Middle frontal gyrus (tissue), 1 donor: Measurements from ENCODE around the gene ZNF362.
"Not testable (repeated sequence)": the region's sequence is repeated elsewhere in the genome, so short reads cannot be mapped to it uniquely, and the experiment has no call there.

Experiments
- DNase-seq: peaks from one replicate; pipeline ENCODE4 v3.0.0-alpha.2; 2015; ENCODE audit warnings: low spot score; ENCODE audit errors: extremely low spot score

Gene ZNF362

DNA sequence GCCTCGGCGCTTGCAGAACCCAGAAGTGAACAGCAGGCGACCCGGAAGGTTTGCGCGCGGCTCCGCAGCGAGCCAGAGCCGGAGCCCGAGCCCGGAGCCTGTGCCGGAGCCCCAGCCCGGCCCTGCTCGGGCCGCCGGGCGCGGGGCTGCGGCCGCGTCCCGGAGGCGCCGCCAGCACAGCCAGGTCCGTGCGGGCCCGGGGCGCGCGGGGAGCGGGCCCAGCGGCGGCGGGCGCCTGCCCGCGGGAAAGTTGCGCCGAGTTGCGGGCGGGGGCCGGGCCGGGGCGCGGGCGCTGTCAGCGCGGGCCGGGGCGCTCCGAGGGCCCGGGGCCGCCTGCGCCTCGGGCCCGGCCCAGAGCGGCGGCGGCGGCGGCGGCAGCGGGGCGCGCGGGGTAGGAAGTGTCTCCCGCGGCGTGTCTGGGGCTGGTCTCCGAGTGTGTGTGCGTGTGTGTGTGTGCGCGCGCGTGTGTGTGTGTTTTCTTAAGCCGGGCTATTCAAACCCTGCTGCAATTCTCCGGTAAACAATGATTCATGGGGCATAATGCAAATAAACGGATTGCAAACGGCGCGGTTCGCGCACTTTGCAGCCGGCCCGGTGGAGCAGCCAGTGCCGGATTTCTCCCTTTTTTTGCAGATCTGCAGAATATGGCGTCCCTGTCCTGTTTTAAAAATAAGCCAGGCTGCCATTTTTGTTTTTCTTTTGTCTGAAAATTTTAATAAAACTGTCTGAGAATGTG is at the start of gene ZNF362:
Gene ZNF362, plus strand, starts transcription at position 22 of the 736 bp plus-strand sequence. CDS start 14,083 bp downstream, outside the sequence.
- DNase-seq, result no peak

DNA sequence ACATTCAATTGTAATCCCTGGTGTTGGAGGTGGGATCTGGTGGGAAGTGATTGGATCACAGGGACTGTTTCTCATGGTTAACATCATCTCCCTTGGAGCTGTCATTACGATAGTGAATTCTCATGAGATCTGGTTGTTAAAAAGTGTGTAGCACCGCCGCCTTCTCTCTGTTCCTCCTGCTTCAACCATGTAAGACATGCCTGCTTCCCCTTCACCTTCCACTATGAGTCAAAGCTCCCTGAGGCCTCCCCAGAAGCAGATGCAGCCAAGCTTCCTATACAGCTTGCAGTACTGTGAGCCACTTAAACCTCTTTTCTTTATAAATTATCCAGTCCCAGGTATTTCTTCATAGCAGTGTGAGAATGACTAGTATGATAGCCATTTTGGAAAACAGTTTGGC is 44.3 kb upstream of the ZNF362 start:
- no peak for DNase-seq

GRCh38 chr1:33219886-33220661 is 36.2 kb upstream of the ZNF362 start:
- DNase-seq, result no peak

GRCh38 chr1:33220676-33221384 is 35.5 kb upstream of the ZNF362 start:
- DNase-seq, result no peak

DNA sequence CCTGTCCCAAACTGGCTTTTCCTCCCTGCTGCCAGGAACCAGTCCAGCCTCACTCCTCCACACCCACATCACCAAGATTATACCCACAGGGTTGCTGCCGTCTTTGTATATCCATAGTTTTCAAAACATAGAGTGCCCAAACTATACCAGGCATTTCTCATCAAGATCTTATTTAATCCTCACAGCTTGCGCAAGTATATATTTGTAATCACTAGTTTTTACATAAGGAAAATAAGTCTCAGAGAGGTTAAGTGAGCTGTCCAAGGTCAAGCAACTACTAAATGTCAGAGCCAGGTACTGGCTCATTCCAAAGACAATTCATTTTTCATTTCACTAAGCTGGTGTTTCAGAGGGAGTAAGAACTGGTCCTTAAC is 34.9 kb upstream of the ZNF362 start:
- DNase-seq, result no peak

- no peak for DNase-seq
Measured at GRCh38 chr1:33222381-33222780, 33.9 kb upstream of the ZNF362 start.

DNA sequence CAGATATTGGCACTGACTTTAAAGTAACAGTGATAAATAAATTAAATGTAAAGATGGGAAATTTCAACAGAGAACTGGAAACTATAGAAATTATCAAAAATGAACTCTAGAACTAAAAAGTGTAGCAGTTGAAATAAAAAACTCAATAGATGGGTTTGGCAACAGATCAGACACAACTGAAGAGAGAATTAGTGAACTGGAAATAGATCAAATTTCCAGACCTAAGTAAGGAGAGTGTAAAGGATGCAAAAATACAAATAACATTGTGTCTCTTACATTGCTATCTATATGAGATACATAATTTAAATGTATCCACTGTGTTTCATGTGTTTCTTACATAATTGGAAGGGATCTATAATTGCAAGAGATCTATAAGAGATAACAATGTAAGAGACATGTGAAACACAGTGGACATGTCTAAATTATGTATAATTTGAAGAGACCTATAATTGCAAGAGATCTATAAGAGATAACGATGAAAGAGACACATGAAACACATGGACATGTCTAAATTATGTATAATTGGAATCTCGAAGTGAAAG is 32.1 kb upstream of the ZNF362 start:
- no peak for DNase-seq

- no peak for DNase-seq
Measured at GRCh38 chr1:33225586-33225985, 30.7 kb upstream of the ZNF362 start.

GRCh38 chr1:33228935-33229487 is 27.3 kb upstream of the ZNF362 start:
- DNase-seq, result peak; percentile 35

- DNase-seq, result no peak
Measured at GRCh38 chr1:33231166-33231565, 25.1 kb upstream of the ZNF362 start.

DNA sequence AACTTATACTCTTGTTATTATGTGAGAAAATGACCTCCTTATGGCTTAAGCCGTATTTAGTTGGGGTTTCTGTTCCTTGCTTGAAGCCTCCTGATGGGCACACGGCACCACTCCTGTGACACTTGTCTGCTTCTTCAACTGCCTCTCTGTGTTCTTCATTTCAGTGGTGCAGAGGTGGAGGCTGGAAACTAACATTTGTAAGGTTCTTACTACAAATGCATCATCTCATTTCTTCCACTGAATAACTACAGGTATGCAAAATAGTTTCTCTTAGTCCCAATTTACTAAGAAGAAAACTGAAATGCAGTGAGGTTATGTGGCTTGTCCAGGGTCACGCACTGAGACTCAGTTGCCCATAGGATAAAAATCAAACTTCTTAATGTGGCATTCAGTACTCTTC is 23.6 kb upstream of the ZNF362 start:
- DNase-seq, result no peak

DNA sequence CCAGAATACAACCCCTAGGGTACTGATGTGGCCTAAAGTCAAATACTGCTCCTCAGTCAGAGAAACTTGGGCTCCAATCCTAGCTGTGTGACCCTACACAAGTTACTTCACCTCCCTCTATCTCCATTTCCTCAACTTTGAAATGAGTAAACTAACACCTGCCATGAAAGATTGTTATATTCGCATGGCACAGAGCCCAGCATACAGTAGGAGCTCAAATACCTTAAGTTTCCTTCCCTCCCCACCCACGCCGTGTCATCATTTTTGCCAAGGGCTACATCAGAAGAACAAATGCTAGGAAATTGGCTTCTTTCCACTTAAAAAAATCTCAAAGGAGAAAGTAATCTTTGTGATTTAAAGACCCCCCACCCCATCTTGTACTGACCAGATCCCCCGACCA is 22.2 kb upstream of the ZNF362 start:
- no peak for DNase-seq

GRCh38 chr1:33234588-33234990 is 21.7 kb upstream of the ZNF362 start:
- DNase-seq, result no peak

- no peak for DNase-seq
Measured at GRCh38 chr1:33235521-33235920, 20.8 kb upstream of the ZNF362 start.

- no peak for DNase-seq
Measured at GRCh38 chr1:33236498-33236897, 19.8 kb upstream of the ZNF362 start.

DNA sequence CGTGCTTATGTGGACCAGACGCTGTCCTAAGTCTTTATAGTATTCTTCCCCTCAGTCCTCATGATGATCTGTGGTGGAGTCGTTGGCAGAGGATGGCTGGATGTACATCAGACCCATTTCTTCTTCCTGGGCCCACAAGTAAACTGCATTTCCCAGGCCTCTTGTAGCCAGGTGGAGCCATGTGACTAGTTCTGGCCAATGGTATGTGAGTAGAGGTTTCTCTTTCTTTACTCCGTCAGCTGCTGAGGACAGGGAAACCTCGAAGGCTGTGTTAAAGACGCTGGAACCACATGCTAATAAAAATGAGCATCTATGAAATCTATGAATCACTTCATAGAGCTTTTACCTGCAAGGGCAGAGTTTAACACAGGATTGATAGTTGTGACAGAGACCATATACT is 18.7 kb upstream of the ZNF362 start:
- DNase-seq, result no peak

DNA sequence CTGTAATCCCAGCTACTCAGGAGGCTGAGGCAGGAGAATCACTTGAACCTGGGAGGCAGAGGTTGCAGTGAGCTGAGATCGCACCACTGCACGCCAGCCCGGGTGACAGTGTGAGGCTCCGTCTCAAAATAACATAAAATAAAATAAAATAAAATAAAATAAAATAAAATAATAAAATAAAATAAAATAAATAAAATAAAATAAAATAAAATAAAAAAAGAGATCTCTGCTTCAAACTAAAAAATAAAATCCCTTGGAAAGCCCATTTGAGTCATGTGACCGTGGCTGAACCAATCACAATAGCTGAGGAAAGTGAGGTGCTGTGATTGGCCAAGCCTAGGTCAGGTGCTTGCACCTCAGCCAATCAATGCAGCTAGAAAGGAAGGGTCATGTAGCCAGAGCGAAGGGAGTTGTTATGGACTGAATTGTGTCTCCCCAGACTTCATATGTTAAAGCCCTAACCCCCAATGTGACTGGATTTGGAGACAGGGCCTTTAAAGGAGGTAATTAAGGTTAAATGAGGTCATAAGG is 18.0 kb upstream of the ZNF362 start:
- not testable (repeated sequence) for DNase-seq

DNA sequence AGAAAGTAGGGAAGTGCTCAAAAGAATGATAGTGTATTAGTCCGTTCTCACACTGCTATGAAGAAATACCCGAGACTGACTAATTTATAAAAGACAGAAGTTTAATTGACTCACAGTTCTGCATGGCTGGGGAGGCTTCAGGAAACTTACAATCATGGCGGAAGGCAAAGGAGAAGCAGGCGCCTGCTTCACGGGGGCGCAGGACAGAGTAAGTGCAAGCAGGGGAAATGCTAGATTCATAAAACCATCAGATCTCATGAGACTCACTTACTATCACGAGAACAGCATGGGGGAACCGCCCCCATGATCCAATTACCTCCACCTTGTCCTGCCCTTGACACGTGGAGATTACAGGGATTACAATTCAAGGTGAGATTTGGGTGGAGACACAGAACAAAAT is 16.9 kb upstream of the ZNF362 start:
- not testable (repeated sequence) for DNase-seq

- DNase-seq, result no peak
Measured at GRCh38 chr1:33241866-33242265, 14.4 kb upstream of the ZNF362 start.

DNA sequence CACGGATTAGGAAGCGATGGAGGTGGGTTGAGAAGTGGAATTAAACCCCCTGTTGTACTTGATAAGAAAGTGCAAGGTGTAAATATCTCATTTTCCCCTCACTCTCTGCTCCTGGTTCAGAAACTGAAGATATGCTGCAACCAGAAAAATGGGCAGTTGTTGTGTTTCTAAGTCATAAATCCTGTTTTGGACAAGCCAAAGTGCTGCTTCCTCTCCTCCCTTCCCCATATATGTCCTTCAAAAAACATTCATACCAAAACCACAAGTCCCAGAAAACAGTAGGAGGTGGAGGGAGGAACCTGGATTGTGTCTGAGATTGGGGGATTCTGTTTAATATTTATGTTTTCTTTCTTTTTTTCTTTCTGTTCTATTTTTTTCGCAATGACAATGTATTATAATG is 13.6 kb upstream of the ZNF362 start:
- DNase-seq, result no peak

DNA sequence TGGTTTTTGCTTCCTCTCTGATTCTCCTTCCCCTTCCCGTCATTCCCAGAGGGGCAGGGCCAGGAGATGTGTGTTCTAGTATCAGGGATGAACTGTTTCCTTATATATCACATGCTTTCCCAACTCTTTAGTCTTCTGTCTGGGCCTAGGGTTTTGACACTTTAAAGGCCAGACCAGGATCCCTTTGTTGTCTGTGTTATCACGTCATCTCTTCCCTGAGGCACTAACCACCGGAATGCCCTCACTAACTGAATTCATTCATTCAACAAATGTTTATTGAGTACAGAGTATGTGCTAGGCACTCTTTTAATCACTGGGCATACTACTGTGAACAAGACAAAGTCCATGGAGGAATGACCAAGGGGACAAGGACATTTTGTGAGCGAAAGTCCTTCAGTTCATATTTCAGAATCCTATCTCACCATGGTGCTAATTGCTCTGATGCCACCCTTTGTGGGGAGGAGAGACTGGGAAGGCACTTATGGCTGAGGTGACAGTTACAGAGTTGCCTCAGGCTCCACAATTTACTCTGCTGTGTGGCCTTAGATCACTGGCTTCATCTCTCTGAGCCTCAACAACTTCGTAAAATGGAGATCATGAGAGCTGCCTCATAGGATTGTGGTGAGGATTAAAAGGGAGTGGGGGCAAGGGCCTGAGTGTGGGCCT is 12.0 kb upstream of the ZNF362 start:
- no peak for DNase-seq
